CD4-positive, alpha-beta T cell treated with Interferon alpha-2 for 1 hour (primary cell): Measurements from ENCODE around the gene GAPDHS.

Experiments
- DNase-seq, 2 donors: peaks; one replicate each; pipeline ENCODE4 v3.0.0-alpha.2; 2020 to 2022

The GAPDHS gene

GRCh38 chr19:35511337-35511736, 21.9 kb upstream of the GAPDHS start:
- DNase-seq = no peak

DNA sequence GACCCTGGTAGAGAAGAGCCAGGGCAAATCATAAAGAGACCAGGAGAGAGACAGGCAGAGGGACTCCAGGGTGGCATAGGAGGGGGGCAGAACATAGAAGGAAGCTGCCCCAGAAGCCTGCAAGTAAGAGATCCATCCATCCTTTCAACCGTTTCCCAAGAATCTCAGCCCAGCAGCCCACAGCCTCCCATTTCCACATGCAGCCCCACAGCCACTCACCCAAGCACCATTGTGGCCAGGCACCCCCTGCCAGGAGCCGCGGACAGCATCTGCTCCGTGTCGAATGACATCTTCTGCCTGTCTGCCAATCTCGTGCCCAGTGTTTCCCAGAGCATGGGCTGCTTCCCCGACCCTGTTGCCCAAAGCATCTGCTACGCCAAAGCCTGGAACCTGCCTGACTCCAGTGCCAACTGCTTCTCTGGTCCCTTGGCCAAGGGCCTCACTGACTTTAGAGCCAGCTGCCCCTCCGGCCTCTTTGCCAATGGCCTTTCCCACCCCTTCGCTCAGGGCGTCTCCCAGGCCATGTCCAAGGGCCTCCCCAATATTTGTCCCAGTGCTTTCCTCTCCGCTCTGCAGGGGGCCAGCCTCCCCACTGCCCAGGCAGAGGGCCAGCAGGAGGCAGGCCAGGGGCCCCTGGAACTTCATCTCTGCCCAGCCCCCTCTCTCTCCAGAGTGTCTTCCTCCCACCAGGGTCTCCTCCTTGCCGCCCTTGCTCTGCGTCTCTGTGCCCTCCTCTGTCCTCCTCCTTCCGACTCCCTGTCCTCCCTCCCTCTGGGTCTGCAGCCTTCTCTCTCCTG, 20.2 kb upstream of the GAPDHS start:
- no peak for DNase-seq

DNA sequence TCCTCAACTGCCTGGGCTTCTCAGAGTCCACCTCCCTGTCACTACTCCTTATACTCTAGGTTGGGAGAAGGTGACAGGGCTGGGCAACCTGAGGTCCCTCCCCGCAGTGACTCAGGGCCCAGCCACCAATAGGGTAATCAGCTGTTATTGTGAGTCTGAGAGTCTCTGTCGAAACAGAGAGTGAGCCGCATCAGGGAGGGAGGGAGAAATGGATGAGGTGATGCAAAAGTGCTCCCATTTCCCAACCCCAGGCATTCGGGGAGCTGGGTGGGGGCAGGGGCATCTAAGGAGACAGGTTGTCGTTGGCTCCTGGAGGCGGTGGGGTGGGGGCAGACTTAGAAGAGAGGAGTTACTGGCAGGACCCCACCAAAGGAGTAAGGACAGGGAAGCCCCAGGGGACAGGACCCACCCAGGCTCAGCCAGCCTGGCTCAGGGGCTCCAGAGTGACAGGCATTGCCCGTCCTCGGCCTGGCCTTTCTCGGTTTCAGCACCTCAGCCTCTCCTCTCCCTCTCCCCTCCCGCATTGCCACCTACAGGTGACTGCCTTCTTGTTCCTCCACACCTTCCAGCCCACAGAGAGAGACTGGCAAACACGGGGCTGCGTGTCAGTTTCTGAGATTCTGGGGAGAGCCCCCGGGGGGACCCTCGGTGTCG, 19.5 kb upstream of the GAPDHS start, which contains the start of gene DMKN:
Gene DMKN, minus strand, starts transcription at position 22 of the 654 bp plus-strand sequence. CDS start 174 bp downstream, outside the sequence.
- no peak for DNase-seq

DNA sequence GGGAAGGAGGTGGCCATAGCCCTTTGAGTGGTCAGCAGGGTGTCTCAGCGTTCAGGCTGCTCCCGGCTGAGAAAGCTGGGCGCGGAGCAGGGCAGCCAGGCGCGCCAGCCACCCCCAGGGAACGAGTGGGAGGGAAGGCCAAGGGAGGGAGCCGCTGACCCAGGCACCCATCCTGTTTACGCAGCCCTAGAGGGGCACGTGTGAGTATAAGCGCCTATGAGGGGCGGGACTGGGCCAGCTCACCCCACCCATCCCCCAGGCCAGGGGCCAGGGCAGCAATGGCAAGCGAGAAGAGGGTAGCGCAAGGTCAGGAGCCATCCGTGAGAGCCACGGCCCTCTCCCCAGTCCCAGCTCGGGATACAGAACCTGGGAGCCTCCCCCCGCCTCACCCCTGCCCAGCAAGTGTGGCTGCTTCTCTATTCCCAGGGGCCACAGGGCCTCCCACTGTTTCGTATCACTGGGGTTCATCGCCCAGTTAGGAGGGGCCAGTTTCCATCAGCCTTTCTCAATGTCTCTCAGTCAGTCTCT, 18.9 kb upstream of the GAPDHS start:
- DNase-seq = no peak

DNA sequence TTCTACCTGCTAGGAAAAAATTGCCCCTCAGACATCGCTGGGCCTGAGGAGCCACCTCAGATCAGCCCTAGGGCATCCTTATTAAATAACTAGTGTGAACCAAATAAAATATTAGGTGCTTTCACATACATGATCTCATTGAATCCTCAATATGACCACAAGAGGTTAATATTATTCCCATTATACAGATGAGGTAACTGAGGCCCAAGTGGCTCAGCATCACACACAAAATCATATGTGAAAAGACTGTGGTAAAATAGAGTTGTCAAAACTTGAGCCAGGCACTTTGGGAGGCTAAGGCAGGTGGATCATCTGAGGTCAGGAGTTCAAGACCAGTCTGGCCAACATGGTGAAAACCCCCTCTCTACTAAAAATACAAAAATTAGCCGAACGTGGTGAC, 16.9 kb upstream of the GAPDHS start:
- DNase-seq = no peak

- DNase-seq = no peak
Observed at GRCh38 chr19:35517342-35517741, 15.9 kb upstream of the GAPDHS start.

DNA sequence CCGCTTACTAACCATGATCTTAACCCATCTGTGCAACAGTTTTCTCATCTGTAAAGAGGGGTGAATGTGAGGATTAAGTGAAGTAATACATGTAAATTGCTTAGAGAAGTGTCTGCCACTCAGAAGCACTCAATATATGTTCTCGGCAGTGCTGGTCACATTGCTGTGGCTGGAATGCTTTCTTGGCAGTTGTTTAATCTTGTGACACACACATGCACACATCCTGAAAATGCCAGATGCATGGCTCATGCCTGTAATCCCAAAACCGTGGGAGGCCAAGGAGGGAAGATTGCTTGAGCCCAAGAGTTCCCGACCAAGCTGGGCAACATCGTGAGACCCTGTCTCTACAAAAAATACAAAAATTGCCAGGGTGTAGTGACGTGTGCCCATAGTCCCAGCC, 14.9 kb upstream of the GAPDHS start:
- DNase-seq = no peak

GRCh38 chr19:35519291-35519690, 14.0 kb upstream of the GAPDHS start:
- DNase-seq = no peak

DNA sequence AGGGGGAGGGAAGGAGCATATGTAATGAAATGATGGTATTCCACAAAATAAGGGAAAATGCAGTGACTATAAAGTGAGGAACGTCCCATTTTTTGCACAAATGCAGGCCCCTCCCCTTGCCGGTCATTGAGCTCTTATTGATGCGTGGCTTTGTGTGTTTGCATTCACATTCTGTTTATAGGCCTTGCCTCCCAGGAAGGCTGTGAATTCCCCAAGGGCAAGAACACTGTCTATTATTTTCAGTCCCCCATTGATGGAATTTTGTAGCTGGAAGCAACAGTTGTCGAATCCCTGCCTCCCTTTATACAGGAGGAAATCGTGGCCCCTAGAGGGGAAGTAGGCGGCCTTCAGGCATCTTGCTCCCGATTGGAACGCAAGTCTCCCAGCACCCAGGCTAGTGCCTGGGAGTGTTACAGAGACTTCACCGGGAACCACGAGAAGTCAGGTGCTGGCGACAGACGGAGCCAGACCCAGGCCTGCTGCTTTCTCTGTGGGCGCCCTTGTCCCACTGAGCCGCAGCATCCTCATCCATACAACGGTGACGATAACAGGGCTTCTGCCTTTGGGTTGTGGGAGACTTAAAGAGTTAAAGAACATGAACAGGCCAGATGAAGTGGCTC, 12.0 kb upstream of the GAPDHS start:
- no peak for DNase-seq

DNA sequence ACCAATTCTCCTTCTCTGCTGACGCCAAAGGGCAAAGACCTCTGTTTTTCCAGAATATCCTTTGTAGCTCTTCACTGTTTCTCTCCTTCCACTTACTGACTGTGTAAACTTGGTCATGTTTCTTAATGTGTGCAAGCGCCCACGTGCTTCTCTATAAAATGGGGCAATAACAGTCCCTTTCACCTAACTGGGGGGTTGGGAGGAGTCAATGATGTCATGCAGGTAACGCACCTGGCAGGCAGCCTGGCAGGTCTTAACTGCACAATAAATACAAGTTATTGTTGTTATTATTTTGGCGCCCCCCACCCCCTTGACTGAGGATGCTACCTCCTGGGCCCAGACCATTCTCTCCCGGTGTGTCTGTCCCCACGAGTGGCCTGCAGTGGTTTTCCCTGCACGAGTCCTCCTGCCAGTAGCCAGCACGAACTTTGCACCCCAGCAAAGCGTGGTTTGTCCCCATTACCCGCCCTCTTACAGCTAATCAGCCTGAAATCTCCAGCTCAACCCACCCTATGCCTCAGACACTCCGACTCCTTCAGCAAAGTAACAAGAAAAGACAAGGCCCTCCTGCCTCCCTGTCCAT, 10.4 kb upstream of the GAPDHS start:
- DNase-seq = no peak

- DNase-seq = no peak
Observed at GRCh38 chr19:35524181-35524837, 8.9 kb upstream of the GAPDHS start.

- DNase-seq = no peak
Observed at GRCh38 chr19:35525873-35526272, 7.4 kb upstream of the GAPDHS start.

DNA sequence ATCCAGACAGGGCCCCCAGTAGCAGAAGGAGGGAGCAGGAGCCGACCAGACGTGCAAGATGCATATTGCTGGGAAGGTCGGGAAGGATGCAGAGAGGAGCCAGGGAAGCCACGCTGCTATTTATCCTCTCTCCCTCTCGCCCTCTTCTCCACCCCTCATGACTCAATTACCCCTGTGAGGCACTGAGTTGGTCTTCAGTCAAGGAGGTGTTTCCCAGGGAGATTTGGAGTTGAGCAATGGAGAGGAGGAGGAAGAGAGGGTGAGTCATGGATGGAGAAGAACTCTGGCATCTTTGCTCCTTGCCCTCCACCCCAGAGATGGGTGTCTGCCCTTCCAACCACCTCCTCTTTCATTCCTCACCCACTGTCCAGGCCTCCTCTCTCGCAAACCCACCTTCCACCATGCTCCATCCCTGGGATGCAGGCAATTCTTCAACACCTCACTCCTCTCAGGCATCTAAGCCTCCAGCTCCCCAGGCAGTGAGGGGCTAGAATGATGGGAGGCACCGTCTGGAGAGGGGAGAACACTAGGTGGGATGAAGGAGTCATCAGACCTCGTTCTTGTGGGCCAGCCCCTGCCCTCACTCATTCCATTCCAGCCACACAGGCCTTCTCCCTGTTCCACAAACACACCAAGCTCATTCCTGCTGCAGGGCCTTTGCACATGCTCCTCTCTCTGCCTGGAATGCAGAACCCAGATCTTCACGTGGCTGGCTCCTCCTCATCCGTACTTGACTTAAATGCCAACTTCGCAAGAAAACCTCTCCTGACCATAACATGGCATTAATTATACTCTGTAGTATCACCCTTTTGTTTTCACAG, 4.8 kb upstream of the GAPDHS start, which contains the start of gene SBSN:
Gene SBSN, minus strand, starts transcription at position 94 of the 821 bp plus-strand sequence. Its CDS starts 30 bp downstream, at position 64.
- no peak for DNase-seq

DNA sequence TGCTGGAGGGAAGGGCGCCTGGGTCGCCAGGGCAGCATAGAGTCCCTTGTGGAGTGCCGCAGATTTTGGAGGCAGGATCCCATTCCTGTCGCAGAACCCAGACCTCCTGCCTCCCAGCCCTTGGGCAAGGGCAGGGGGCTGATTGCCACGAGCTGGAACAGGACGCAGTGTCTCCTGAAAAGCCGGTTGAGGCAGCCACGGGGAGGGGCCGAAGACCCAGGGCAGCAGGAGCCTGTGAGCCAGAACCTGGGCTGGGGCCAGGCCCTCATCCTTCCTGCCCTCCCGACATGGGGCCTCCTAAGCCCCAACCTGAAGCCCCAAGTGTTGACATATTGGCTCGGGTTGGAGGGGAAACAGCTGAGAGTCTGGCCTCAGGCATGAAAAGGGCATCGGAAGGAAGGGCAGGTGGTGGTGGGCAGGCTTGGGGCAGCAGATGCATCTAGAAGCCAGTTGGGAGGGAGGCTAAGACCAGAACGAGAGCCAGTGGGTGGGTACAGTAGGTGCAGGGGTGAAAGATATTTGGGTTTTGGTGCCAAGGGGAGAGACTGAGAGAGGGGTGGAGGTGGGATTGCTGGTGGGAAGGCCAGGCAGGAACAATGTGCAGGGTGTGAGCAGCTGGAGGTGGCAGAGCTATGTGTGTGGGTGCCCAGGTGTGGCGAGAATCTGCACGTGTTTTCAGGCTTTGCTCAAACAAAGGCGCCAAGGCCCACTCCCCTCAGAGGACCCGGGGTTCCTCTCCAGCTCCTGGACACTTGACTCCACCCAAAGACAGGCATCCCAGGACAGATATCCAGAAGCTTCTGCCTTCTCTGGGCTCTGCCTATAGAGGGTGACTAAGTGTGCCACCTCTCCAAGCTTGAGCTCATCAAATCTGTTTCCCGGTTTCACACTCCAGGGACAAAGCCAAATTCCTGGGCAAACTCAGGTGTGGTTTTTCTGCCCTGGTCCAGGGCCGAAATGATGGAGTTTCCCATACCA, 3.7 kb upstream of the GAPDHS start:
- DNase-seq = no peak

- no peak for DNase-seq
Observed at GRCh38 chr19:35531291-35531690, 2.0 kb upstream of the GAPDHS start.

GRCh38 chr19:35533822-35534392, 651 bp downstream of the GAPDHS start:
- DNase-seq = peak; percentile 32 to 49

GRCh38 chr19:35534803-35535480, 1.7 kb downstream of the GAPDHS start:
- DNase-seq = no peak

DNA sequence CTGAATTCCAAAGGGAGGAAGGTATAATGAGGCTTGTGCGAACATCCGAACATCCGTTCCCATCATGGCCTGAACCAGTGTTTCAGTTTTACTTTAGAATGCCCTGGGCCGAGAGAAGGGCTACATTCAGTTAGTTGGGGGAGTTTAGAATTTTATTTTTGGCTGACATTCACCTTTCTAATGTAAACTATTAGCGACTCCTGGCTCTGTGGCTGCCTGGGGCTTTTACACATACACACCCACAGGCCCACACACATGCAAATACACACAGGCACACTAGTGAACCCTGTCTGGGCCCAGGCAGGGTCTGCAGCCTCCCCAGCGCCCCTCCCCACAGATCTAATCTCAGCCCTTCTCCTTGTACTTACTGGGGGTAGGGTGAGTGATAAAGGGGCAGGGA, 6.1 kb downstream of the GAPDHS start:
- DNase-seq = no peak

GRCh38 chr19:35539850-35540249, 6.6 kb downstream of the GAPDHS start:
- no peak for DNase-seq
